Activated CD4-positive, alpha-beta memory T cell treated with anti-CD3 and anti-CD28 coated beads, Interleukin-2, amount 10 ng/mL, durations not matched to agents 7 days and 5 days (primary cell): ENCODE results near the gene RARRES1. TPM values are rescaled to one million over a fixed set of nuclear protein-coding genes. Genes with fewer than 3 reads are reported as not detected.
"Not testable (repeated sequence)": the region's sequence is repeated elsewhere in the genome, so short reads cannot be mapped to it uniquely, and the experiment has no call there.

Experiments used
- CTCF ChIA-PET: fragments of 350-600 bp; sonication (Branson Sonifier 250); formaldehyde crosslinking; loops from one replicate; lab custom pipeline; 2021; ENCODE audit warnings: antibody characterized with exemption, inconsistent platforms; lab: Charles Lee
- POLR2A ChIA-PET: fragments of 350-600 bp; sonication (Branson Sonifier 250); formaldehyde crosslinking; loops from one replicate; lab custom pipeline; 2021; ENCODE audit warnings: antibody characterized with exemption; lab: Charles Lee
- DNase-seq: peaks from one replicate; pipeline ENCODE4 v3.0.0-alpha.2; 2020
- H3K27ac Mint-ChIP-seq: one replicate; pipeline ENCODE4 v1.8.0; 2021; ENCODE audit warnings: mild to moderate bottlenecking, mixed read lengths
- H3K27me3 Mint-ChIP-seq: one replicate; pipeline ENCODE4 v1.8.0; 2021; ENCODE audit warnings: mixed read lengths
- H3K36me3 Mint-ChIP-seq: one replicate; pipeline ENCODE4 v1.8.0; 2021; ENCODE audit warnings: low read depth, mixed read lengths
- H3K4me1 Mint-ChIP-seq: one replicate; pipeline ENCODE4 v1.8.0; 2021; ENCODE audit warnings: mixed read lengths
- H3K4me3 Mint-ChIP-seq: one replicate; pipeline ENCODE4 v1.8.0; 2021; ENCODE audit warnings: mild to moderate bottlenecking, mixed read lengths
- H3K9me3 Mint-ChIP-seq: one replicate; pipeline ENCODE4 v1.8.0; 2021; ENCODE audit warnings: mixed read lengths
- total RNA-seq, 2 experiments: library from RNA; stranded (reverse); gene quantifications; one replicate each; pipeline ENCODE4 v1.2.3, GENCODE V29; 2021

RARRES1 gene
- total RNA-seq, 2 experiments from 2014 or later: not detected

DNA sequence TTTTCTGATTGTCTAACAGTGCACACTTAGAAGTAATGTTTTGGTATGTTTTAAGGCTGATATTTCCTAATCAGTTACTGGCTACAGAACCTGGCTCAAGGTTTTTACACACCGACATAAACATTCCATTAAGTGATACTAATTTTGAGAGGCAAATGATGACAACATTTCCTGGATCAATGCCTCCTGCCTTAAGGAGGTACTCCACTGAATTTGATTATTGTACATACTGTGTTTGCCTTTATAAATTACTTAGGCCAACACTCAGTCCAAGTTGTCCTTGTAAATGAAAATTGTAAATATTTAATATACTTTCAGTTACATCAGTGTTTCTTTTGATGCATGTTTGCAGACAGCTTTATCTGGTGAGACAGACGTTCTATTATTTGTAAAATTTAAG, 35.6 kb downstream of the RARRES1 start:
- Mint-ChIP-seq H3K27me3 (no peaks in the 10 kb centered on the region), H3K27ac (no peak overlapping the region), H3K4me1 (no peaks in the 10 kb centered on the region), H3K9me3 (no peaks in the 10 kb centered on the region), H3K36me3 (peaks cover 24% of the 10 kb centered on the region), H3K4me3 (no peak overlapping the region)
- DNase-seq: no peak
- POLR2A ChIA-PET: no interaction called here
- CTCF ChIA-PET: interaction anchor here (1.2 kb wide), 1 partner anchor 32 kb away, joined by 5 read pairs; no protein-coding TSS in a partner anchor

DNA sequence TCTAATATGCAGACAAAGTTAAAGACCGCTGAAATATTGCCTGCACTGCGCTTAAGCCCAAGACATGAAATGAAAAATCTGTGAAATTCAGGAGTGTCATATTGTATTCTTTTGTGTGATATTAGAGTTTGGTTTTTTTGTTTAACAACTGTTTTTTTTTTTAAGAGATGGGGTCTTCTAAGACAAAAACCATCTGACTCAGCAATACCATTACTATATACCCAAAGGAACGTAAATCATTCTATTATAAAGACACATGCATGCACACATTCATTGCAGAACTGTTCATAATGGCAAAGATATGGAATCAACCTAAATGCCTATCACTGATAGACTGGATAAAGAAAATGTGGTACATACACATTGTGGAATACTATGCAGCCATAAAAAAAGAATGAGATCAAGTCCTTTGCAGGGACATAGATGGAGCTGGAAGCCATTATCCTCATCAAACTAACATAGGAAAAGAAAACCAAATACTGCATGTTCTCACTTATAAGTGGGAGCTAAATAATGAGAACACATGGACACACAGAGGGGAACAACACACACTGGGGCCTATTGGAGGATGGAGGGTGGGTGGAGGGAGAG, 38.3 kb downstream of the RARRES1 start:
- H3K27ac Mint-ChIP-seq, H3K4me3 Mint-ChIP-seq, POLR2A ChIA-PET, H3K9me3 Mint-ChIP-seq, H3K27me3 Mint-ChIP-seq, DNase-seq, H3K4me1 Mint-ChIP-seq: not testable (repeated sequence)
- peaks cover 33% of the 10 kb centered on the region for H3K36me3 Mint-ChIP-seq
- CTCF ChIA-PET: interaction anchor here (1.2 to 1.5 kb wide), 2 partner anchors 10 to 34 kb away, joined by 3 read pairs; no protein-coding TSS in a partner anchor

DNA sequence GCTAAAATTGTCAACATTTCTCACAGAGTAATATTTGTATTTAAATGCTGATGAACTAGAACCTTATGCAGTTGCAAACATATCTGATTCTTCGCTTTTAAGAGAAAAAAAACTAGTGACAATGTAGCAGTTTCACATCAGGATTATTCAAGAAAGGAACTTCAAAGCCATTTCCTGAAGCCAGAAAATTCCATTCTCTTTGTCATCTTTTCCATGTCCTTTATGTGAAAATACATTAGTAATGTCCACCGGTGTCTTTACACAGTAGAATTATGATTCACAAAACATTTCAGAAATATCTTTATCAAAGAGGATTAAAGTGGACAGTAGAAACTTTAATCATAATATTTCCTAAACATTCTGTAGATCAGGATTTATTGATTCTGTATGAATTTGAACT, 47.1 kb downstream of the RARRES1 start:
- Mint-ChIP-seq H3K27ac (no peak overlapping the region), H3K9me3 (no peaks in the 10 kb centered on the region), H3K4me3 (no peak overlapping the region), H3K27me3 (no peaks in the 10 kb centered on the region), H3K36me3 (peaks cover 10% of the 10 kb centered on the region), H3K4me1 (peaks cover 2% of the 10 kb centered on the region)
- ChIA-PET POLR2A (no interaction called here), CTCF (interaction anchor here (1.1 kb wide), 1 partner anchor 41 kb away, joined by 6 read pairs; the partner anchor contains the start of gene GFM1)
- no peak for DNase-seq

DNA sequence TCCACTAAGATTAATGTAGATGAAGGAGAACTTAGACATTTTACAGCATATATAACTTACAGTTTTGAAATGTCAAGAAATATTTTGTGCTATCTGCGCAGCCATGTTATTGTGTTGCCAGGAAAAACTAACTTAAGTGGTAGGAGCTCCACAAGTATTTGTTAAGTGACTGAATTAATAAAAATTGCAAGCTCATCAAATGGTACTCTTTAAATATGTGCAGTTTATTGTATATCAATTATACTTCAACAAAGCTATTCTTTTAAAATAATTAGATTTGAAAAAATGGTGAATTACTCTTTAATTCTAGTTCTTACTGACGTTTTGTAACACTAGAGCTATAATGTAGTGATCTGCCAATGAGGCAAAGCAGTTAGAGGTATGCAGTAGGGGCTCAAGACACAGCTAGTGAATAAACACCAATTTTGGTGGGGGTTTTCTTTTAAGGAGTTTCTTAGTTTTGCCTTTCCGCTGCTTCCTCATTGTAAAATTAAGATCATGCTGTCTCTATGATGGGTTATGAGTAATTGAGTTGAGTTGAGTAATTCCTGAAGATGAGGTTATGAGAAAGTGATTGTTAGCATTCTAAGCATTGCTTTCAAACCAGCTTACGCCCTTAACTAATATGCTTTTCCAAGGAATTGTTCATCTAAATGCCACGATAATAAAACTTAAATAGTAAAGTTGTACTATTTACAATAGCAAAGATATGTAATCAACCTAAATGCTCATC, 48.9 kb downstream of the RARRES1 start:
- H3K9me3 Mint-ChIP-seq: no peaks in the 10 kb centered on the region
- peaks cover 8% of the 10 kb centered on the region for H3K36me3 Mint-ChIP-seq
- ChIA-PET CTCF (interaction anchor here (0.6 to 1.1 kb wide), 2 partner anchors 24 to 95 kb away, joined by 4 to 6 read pairs; no protein-coding TSS in a partner anchor), POLR2A (interaction anchor here (1.4 kb wide), 1 partner anchor 11 kb away, joined by 4 read pairs; the partner anchor contains the start of gene LXN)
- no peaks in the 10 kb centered on the region for H3K27me3 Mint-ChIP-seq
- peaks cover 5% of the 10 kb centered on the region for H3K4me1 Mint-ChIP-seq
- no peak overlapping the region for H3K27ac Mint-ChIP-seq
- no peak overlapping the region for H3K4me3 Mint-ChIP-seq
- no peak for DNase-seq

DNA sequence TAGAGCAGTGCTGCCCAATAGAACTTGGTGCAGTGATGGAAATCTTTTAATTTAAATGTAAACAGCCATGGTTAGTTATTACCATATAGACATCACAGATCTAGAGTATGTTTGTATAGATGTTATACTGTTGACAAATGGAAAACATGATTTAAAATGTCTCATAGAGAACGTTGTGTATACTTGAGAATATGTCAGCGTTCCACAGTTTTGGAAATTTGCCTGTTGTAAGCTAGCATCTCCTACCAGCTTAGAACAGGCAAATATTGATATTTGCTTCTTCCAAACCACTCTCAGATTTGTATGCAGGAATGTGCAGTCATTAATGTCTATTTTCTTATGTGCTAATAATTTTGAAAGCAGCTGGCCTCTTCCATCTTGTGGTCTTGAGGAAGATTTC, 51.4 kb downstream of the RARRES1 start:
- ChIA-PET CTCF (no interaction called here), POLR2A (no interaction called here)
- no peak for DNase-seq
- Mint-ChIP-seq H3K9me3 (no peaks in the 10 kb centered on the region), H3K36me3 (peaks cover 8% of the 10 kb centered on the region), H3K27ac (no peak overlapping the region), H3K27me3 (no peaks in the 10 kb centered on the region), H3K4me1 (peaks cover 5% of the 10 kb centered on the region), H3K4me3 (no peak overlapping the region)

DNA sequence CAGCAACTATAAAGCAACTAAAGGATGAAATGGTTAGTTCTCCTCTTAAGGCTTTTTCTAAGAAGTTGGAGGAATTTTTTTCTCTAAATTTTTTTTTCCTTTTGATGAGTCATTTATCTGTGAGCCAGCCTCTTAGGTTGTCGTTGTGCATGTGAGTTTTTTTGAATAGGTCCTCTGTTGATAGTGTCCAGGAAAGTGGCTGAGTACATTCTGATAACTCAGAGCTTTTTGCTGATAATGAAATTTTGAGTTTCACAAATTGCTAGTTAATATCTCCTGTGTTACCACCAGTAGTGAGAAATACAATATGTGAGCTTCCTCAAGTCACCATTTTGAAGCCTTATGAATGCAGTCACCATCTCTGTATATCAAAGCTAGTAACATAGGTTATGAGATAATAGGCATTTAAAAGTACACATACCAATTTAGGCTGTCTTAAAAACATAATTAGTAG, 52.7 kb downstream of the RARRES1 start:
- Mint-ChIP-seq H3K9me3 (no peaks in the 10 kb centered on the region), H3K36me3 (peaks cover 5% of the 10 kb centered on the region), H3K27me3 (no peaks in the 10 kb centered on the region), H3K4me1 (peaks cover 5% of the 10 kb centered on the region), H3K27ac (no peak overlapping the region), H3K4me3 (no peak overlapping the region)
- ChIA-PET POLR2A (no interaction called here), CTCF (interaction anchor here (0.5 to 1.0 kb wide), 3 partner anchors 20 to 1569 kb away, joined by 3 read pairs; no protein-coding TSS in a partner anchor)
- no peak for DNase-seq

DNA sequence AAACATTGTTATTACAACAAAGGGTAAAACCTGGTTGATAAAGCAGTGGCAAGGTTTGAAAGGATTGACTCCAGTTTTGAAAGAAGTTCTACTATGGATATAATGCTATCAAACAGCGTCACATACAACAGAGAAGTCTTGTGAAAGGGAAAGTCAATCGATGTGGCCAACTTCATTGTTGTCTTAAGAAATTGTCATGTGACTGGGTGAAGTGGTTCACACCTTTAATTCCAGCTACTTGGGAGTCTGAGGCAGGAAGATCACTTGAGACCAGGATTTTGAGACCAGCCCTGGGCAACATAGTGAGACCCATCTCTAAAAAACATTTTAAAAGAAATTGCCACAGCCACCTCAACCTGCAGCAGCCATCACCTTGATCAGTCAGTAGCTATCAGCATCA, 53.6 kb downstream of the RARRES1 start:
- Mint-ChIP-seq H3K4me1 (peaks cover 6% of the 10 kb centered on the region), H3K9me3 (no peaks in the 10 kb centered on the region), H3K27ac (no peak overlapping the region), H3K4me3 (no peak overlapping the region), H3K36me3 (peaks cover 2% of the 10 kb centered on the region), H3K27me3 (no peaks in the 10 kb centered on the region)
- CTCF ChIA-PET: interaction anchor here (0.6 to 2.3 kb wide), 2 partner anchors 19 to 1568 kb away, joined by 3 to 8 read pairs; no protein-coding TSS in a partner anchor
- POLR2A ChIA-PET: no interaction called here
- DNase-seq: no peak

DNA sequence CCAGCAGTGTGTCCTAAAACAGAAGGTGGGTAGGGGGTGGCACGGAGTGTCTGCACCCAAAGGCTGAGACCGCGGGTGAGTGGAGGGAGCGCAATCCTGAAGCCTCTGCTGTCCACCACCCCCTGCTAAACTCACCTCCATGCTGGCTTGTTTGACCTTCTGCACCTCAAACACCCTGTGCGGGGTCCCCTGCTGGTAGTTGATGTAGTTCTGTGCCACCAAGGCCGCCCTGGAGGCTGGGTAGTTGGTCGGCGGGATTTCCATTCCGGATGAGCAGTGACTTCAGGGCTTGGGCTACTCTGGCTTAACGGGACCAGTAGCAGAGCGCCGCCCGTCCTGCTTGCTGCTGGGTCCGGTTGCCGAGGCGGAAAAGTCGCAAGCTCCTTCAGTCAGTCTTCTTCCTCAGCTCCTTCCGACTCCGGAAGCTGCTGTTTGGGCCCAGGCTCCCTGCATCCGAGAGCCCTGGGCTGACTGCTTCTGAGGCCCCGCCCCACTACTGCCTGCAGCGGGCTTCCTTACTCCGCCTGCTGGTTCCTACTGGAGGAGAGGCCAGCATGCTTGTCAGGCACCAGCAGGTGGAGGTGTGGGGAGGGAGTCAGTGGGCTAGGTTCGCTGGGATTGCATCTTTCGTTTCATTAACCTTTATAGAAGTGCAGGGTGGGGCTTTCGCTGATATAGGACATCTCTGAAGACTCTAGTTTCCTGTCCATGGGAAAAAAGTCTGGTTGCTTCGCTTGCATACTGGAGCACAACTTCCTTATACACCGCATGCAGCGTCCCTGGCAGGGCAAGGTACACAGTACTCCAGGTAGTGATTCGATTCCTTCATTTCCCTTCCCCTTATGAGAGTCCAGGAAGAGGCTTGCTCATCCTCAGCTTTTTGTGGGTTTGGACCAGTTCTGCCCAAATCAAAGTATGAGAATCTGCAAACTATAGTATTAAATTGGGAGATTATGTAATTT, 59.8 kb downstream of the RARRES1 start, which contains the start of gene LXN:
Gene LXN (minus strand): TSS at position 434 of the 962 bp plus-strand sequence. CDS start 170 bp downstream, at position 264.
- POLR2A ChIA-PET: interaction anchor here (1.0 to 1.5 kb wide), 4 partner anchors 11 to 56 kb away, joined by 3 to 8 read pairs (median 6); partner anchors contain the start of gene GFM1
- CTCF ChIA-PET: interaction anchor here (0.5 to 4.0 kb wide), 10 partner anchors 8 to 129 kb away, joined by 3 to 60 read pairs (median 4); partner anchors contain the start of genes GFM1 and MFSD1
- Mint-ChIP-seq H3K4me1 (peaks cover 28% of the 10 kb centered on the region), H3K36me3 (peaks cover 30% of the 10 kb centered on the region), H3K27ac (peak within 1 kb of the TSS; percentile 85), H3K27me3 (no peaks in the 10 kb centered on the region), H3K4me3 (peak within 1 kb of the TSS; percentile 90), H3K9me3 (no peaks in the 10 kb centered on the region)
- peak; percentile 86 for DNase-seq

DNA sequence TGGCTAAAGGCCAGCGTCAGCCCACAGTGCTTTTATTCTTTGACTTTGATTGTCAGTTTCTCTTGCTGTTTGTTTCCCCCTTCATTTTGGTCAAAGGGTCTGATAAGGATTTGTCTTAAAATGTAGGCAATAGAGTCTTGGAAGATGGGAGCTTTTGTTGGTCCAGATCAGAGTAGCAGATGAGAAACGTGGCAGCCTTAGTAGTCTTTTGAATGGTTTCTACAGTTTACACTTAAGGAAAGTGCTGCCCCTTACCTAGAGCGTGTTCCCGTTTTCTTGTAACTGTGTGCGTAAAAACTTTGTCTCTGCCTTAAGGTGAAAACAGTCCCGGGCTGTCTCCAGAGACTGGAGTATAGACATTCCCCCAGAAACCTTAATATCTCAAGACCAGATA, 60.4 kb downstream of the RARRES1 start:
- H3K36me3 Mint-ChIP-seq: peaks cover 29% of the 10 kb centered on the region
- DNase-seq: no peak
- peak overlapping the region; percentile 90 for H3K4me3 Mint-ChIP-seq
- CTCF ChIA-PET: interaction anchor here (0.5 to 4.0 kb wide), 11 partner anchors 8 to 130 kb away, joined by 3 to 60 read pairs (median 3); partner anchors contain the start of genes GFM1 and MFSD1
- H3K9me3 Mint-ChIP-seq: no peaks in the 10 kb centered on the region
- peaks cover 28% of the 10 kb centered on the region for H3K4me1 Mint-ChIP-seq
- no peaks in the 10 kb centered on the region for H3K27me3 Mint-ChIP-seq
- peak overlapping the region; percentile 85 for H3K27ac Mint-ChIP-seq
- POLR2A ChIA-PET: interaction anchor here (1.0 to 1.5 kb wide), 4 partner anchors 12 to 56 kb away, joined by 3 to 8 read pairs (median 6); partner anchors contain the start of gene GFM1

DNA sequence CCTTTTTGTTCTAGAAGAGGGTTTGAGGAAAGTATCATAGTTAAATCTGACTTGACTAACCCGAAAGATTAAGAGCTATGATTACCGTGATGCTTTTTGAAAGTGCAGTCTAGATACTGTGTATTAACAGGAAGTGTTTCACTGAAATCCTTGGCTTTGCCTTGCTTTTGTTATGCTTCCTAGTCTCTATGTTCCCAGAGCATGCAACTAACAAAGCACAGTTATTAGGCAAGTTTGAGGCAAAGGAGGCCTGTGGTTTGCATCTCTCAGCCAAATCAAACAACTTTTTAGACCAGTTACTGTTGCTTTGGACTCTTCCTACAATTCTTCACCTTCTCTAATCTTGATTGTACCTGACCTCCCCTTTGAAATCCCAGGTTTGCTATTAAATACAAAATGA, 63.8 kb downstream of the RARRES1 start:
- POLR2A ChIA-PET: interaction anchor here (1.6 kb wide), 1 partner anchor 23 kb away, joined by 3 read pairs; no protein-coding TSS in a partner anchor
- no peak overlapping the region for H3K27ac Mint-ChIP-seq
- no peaks in the 10 kb centered on the region for H3K9me3 Mint-ChIP-seq
- H3K4me3 Mint-ChIP-seq: no peak overlapping the region
- CTCF ChIA-PET: interaction anchor here (1.0 to 1.5 kb wide), 3 partner anchors 9 to 123 kb away, joined by 3 to 10 read pairs (median 4); partner anchors contain the start of gene GFM1
- no peak for DNase-seq
- H3K27me3 Mint-ChIP-seq: no peaks in the 10 kb centered on the region
- H3K36me3 Mint-ChIP-seq: peaks cover 54% of the 10 kb centered on the region
- H3K4me1 Mint-ChIP-seq: peaks cover 26% of the 10 kb centered on the region

DNA sequence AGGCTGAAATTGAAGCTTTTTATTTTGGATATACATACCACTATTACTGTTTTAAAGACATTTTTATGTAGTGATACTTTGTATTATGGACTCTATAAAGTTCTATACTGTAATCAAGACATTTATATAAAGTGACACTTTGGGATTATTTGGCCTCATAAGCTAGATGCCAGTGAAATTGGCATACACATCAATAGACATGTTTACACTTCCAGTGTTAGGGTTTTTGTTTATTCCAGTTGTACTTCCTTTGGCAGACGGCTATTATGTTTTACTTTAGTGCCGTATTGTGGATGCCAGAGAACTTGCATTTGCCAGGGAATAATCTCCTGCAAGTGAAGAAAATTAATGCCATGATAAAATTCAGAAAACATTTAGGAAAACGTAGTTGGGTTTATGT, 65.8 kb downstream of the RARRES1 start:
- Mint-ChIP-seq H3K36me3 (peaks cover 60% of the 10 kb centered on the region), H3K4me3 (no peak overlapping the region), H3K27me3 (no peaks in the 10 kb centered on the region), H3K4me1 (peaks cover 13% of the 10 kb centered on the region), H3K9me3 (no peaks in the 10 kb centered on the region), H3K27ac (no peak overlapping the region)
- POLR2A ChIA-PET: no interaction called here
- DNase-seq: no peak
- CTCF ChIA-PET: no interaction called here

DNA sequence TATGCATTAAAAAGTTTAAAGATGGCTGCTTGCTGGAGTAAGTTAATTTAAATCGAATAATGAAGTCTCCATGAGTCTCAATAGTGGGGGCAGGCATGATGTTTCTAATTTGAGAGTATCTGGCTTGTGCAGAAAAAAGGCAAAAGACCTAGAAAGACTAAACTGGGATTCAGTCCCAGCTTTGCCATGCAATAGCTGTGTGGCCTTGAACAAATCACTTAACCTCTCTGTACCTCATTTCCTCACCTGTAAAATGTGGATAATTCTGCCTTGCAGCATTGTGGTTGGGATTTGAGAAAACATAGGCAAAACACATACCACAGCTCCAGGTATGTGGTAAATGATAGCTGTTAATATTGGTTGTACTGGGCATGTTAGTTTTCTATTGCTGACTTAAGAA, 68.4 kb downstream of the RARRES1 start:
- Mint-ChIP-seq H3K4me1 (peaks cover 9% of the 10 kb centered on the region), H3K27ac (no peak overlapping the region), H3K4me3 (no peak overlapping the region), H3K9me3 (no peaks in the 10 kb centered on the region), H3K27me3 (no peaks in the 10 kb centered on the region), H3K36me3 (peaks cover 55% of the 10 kb centered on the region)
- POLR2A ChIA-PET: no interaction called here
- no peak for DNase-seq
- CTCF ChIA-PET: interaction anchor here (0.7 to 2.9 kb wide), 3 partner anchors 8 to 183 kb away, joined by 3 to 13 read pairs (median 3); partner anchors contain the start of genes GFM1 and LXN
